HL-60 (cell line): ENCODE data around the gene PXDC1.

Experiments used
- DNase-seq, 2 experiments: peaks; one replicate each; pipeline ENCODE4 v3.0.0-alpha.2; 2010 to 2020; ENCODE audit warnings: low read depth in 1 of 2, low spot score in 1 of 2
- H3K27ac ChIP-seq: fragments of 250-450 bp; sonication (Bioruptor Pico); replicated peaks from 2 replicates; pipeline ENCODE4 v1.5.1; 2020; ENCODE audit warnings: mild to moderate bottlenecking, moderate library complexity
- H3K27me3 ChIP-seq: fragments of 250-450 bp; sonication (Bioruptor Pico); 2 replicates; pipeline ENCODE4 v1.5.1; 2021; ENCODE audit warnings: mild to moderate bottlenecking, moderate library complexity; ENCODE audit not compliant: insufficient read depth, poor library complexity, severe bottlenecking
- H3K4me3 ChIP-seq: replicated peaks from 2 replicates; pipeline ENCODE4 v1.5.1; 2011; ENCODE audit warnings: mild to moderate bottlenecking, control low read depth, low read length; ENCODE audit not compliant: insufficient read depth
- CTCF ChIP-seq: IDR thresholded peaks from one replicate; pipeline ENCODE4 v1.5.1; 2011; ENCODE audit warnings: low read length, control low read depth, inconsistent platforms; ENCODE audit not compliant: insufficient read depth
- GABPA ChIP-seq: IDR thresholded peaks from 2 replicates; pipeline ENCODE4 v1.6.1; 2012; ENCODE audit warnings: low read depth
- POLR2AphosphoS5 ChIP-seq: IDR thresholded peaks from 2 replicates; pipeline ENCODE4 v1.6.1; 2012; ENCODE audit warnings: low read depth
- REST ChIP-seq: IDR thresholded peaks from 2 replicates; pipeline ENCODE4 v1.6.1; 2012; ENCODE audit warnings: low read depth; ENCODE audit not compliant: insufficient replicate concordance
- SPI1 ChIP-seq: IDR thresholded peaks from 2 replicates; pipeline ENCODE4 v1.6.1; 2012; ENCODE audit warnings: low read depth, mild to moderate bottlenecking, borderline replicate concordance

PXDC1 gene

GRCh38 chr6:3725145-3726047 is 26.1 kb downstream of the PXDC1 start:
- no peak overlapping the region for H3K4me3 ChIP-seq
- peaks cover 3% of the 10 kb centered on the region for H3K27me3 ChIP-seq
- TF ChIP-seq SPI1 (no peak), REST (no peak), GABPA (no peak), POLR2AphosphoS5 (no peak), CTCF (no peak)
- H3K27ac ChIP-seq, result no peak overlapping the region
- no peak for DNase-seq

GRCh38 chr6:3724451-3725144 is 26.9 kb downstream of the PXDC1 start:
- Histone ChIP-seq H3K27me3 (peaks cover 3% of the 10 kb centered on the region), H3K27ac (no peak overlapping the region), H3K4me3 (no peak overlapping the region)
- DNase-seq, result no peak
- TF ChIP-seq CTCF, result no peak
- no peak for TF ChIP-seq POLR2AphosphoS5
- no peak for TF ChIP-seq SPI1
- TF ChIP-seq GABPA, result no peak
- TF ChIP-seq REST, result no peak

GRCh38 chr6:3723966-3724365 is 27.5 kb downstream of the PXDC1 start:
- Histone ChIP-seq H3K27ac (no peak overlapping the region), H3K4me3 (no peak overlapping the region), H3K27me3 (peaks cover 5% of the 10 kb centered on the region)
- no peak for DNase-seq
- TF ChIP-seq GABPA (no peak), POLR2AphosphoS5 (no peak), CTCF (no peak), SPI1 (no peak), REST (no peak)
